ENCODE results near the gene COL21A1. TPM values are rescaled to one million over a fixed set of nuclear protein-coding genes. Genes with fewer than 3 reads are reported as not detected.

The COL21A1 gene
- total RNA-seq, 1 donor from 2014 or later = 24.5 TPM

GRCh38 chr6:56155634-56156141 lies 91.7 kb downstream of the COL21A1 start:
- Histone ChIP-seq H3K27me3 (no peaks in the 10 kb centered on the region), H3K4me3 (no peak overlapping the region), H3K4me1 (no peaks in the 10 kb centered on the region), H3K9me3 (peaks cover 5 to 10% of the 10 kb centered on the region in 2 donors), H3K27ac (no peak overlapping the region), H3K36me3 (peaks cover 17 to 31% of the 10 kb centered on the region in 2 donors)
- intact Hi-C loops (cut with DNase I) = loop anchor here (10.0 kb wide), 1 partner anchor 171 kb away; no protein-coding TSS in a partner anchor
- no peak for TF ChIP-seq CTCF (IDR thresholded peaks at IDR 0.05)
- DNase-seq (ENCODE audit: low spot score in 2 of 2) = no peak

- no peak for TF ChIP-seq CTCF (IDR thresholded peaks at IDR 0.05)
Observed at GRCh38 chr6:56154076-56154475, 93.3 kb downstream of the COL21A1 start.

GRCh38 chr6:56152611-56153010 lies 94.8 kb downstream of the COL21A1 start:
- Histone ChIP-seq H3K4me1 (no peaks in the 10 kb centered on the region), H3K27ac (no peak overlapping the region), H3K4me3 (no peak overlapping the region), H3K9me3 (peaks cover 5 to 10% of the 10 kb centered on the region in 2 donors), H3K27me3 (no peaks in the 10 kb centered on the region), H3K36me3 (peaks cover 17 to 31% of the 10 kb centered on the region in 2 donors)
- DNase-seq (ENCODE audit: low spot score in 2 of 2) = no peak
- no peak for TF ChIP-seq CTCF (IDR thresholded peaks at IDR 0.05)
- intact Hi-C loops (cut with DNase I) = loop anchor here (10.0 kb wide), 1 partner anchor 168 kb away; no protein-coding TSS in a partner anchor

More at GRCh38 chr6:56154076-56154475, 93.3 kb downstream of the COL21A1 start:
- H3K4me1 ChIP-seq = no peaks in the 10 kb centered on the region
- H3K4me3 ChIP-seq = no peak overlapping the region
- intact Hi-C loops (cut with DNase I) = loop anchor here (10.0 kb wide), 1 partner anchor 169 kb away; no protein-coding TSS in a partner anchor
- H3K36me3 ChIP-seq = peaks cover 17 to 31% of the 10 kb centered on the region in 2 donors
- no peak for DNase-seq (ENCODE audit: low spot score in 2 of 2)
- peaks cover 5 to 10% of the 10 kb centered on the region in 2 donors for H3K9me3 ChIP-seq
- H3K27me3 ChIP-seq = no peaks in the 10 kb centered on the region
- H3K27ac ChIP-seq = no peak overlapping the region

GRCh38 chr6:56151609-56152224 lies 95.7 kb downstream of the COL21A1 start:
- H3K36me3 ChIP-seq = peaks cover 17 to 31% of the 10 kb centered on the region in 2 donors
- TF ChIP-seq CTCF (IDR thresholded peaks at IDR 0.05) = no peak
- no peaks in the 10 kb centered on the region for H3K27me3 ChIP-seq
- peaks cover 0 to 6% of the 10 kb centered on the region in 2 donors for H3K4me1 ChIP-seq
- intact Hi-C loops (cut with DNase I) = loop anchor here (10.0 kb wide), 1 partner anchor 167 kb away; no protein-coding TSS in a partner anchor
- no peak for DNase-seq (ENCODE audit: low spot score in 2 of 2)
- H3K27ac ChIP-seq = peak overlapping the region in 1 of 2 donors; percentile 49
- H3K9me3 ChIP-seq = peaks cover 5 to 10% of the 10 kb centered on the region in 2 donors
- no peak overlapping the region for H3K4me3 ChIP-seq

- intact Hi-C loops (cut with DNase I) = no loop called here
- no peak overlapping the region for H3K4me3 ChIP-seq
- TF ChIP-seq CTCF (IDR thresholded peaks at IDR 0.05) = no peak
- H3K27me3 ChIP-seq = no peaks in the 10 kb centered on the region
- peak overlapping the region; percentile 36 to 68 for H3K27ac ChIP-seq
- H3K9me3 ChIP-seq = no peaks in the 10 kb centered on the region
- H3K4me1 ChIP-seq = peaks cover 0 to 26% of the 10 kb centered on the region in 2 donors
- peaks cover 2 to 4% of the 10 kb centered on the region in 2 donors for H3K36me3 ChIP-seq
- DNase-seq (ENCODE audit: low spot score in 2 of 2) = no peak
Observed at GRCh38 chr6:56148488-56149186, 98.7 kb downstream of the COL21A1 start.
